Colonic mucosa (tissue), 4 donors: ENCODE measurements around the gene DPYSL3. TPM values are rescaled to one million over a fixed set of nuclear protein-coding genes. Genes with fewer than 3 reads are reported as not detected.

Experiments used
- DNase-seq: peaks from one replicate; pipeline ENCODE4 v3.0.0-alpha.2; 2020
- H3K27ac ChIP-seq: fragments of 200-600 bp; one replicate; pipeline ENCODE4 v1.8.0; 2021
- H3K27me3 ChIP-seq: fragments of 200-600 bp; one replicate; pipeline ENCODE4 v1.8.0; 2021
- H3K36me3 ChIP-seq: fragments of 200-600 bp; one replicate; pipeline ENCODE4 v1.8.0; 2021
- H3K4me1 ChIP-seq: fragments of 200-600 bp; one replicate; pipeline ENCODE4 v1.8.0; 2021; ENCODE audit warnings: mild to moderate bottlenecking
- H3K4me3 ChIP-seq: fragments of 200-600 bp; one replicate; pipeline ENCODE4 v1.8.0; 2021
- H3K9ac ChIP-seq, 2 donors: one replicate each; pipeline ENCODE4 v1.7.0; 2013; ENCODE audit warnings: control low read depth in 2 of 2, low read depth in 2 of 2, low read length in 2 of 2
- H3K9me3 ChIP-seq: fragments of 200-600 bp; one replicate; pipeline ENCODE4 v1.8.0; 2021
- CTCF ChIP-seq: fragments of 200-600 bp; IDR thresholded peaks from one replicate; pipeline ENCODE4 v1.8.0; 2022; ENCODE audit warnings: antibody characterized with exemption, mild to moderate bottlenecking
- intact Hi-C: fragments of 100-400 bp; cut with DNase I; formaldehyde crosslinking; loops from one replicate; pipeline ENCODE4 v1.14.1; 2022
- total RNA-seq, 2 donors: library from RNA; stranded (reverse); fragmentation: NEBNext Ultra II Directional in 1 of 2; extraction: Animal tissue kit (Norgen Biotek cat#: 25700) in 1 of 2; gene quantifications; one replicate each; pipeline ENCODE4 v1.2.1, GENCODE V29; 2021
- donor health status: healthy.
- donor health status: DM: no; HTN: no; CAD: no.
- donor health status: DM: no; HTN: no; CAD: no.

Gene DPYSL3
- total RNA-seq, 2 donors from 2014 or later = 8.8 to 32.2 TPM

- Histone ChIP-seq H3K36me3 (no peaks in the 10 kb centered on the region), H3K4me3 (no peak overlapping the region), H3K9ac (no peak overlapping the region), H3K27me3 (no peaks in the 10 kb centered on the region), H3K9me3 (no peaks in the 10 kb centered on the region), H3K4me1 (no peaks in the 10 kb centered on the region), H3K27ac (no peak overlapping the region)
- no peak for DNase-seq
- intact Hi-C loops = no loop called here
- no peak for TF ChIP-seq CTCF
These were observed 109.6 kb downstream of the DPYSL3 start for GRCh38 chr5:147400126-147400809.

DNA sequence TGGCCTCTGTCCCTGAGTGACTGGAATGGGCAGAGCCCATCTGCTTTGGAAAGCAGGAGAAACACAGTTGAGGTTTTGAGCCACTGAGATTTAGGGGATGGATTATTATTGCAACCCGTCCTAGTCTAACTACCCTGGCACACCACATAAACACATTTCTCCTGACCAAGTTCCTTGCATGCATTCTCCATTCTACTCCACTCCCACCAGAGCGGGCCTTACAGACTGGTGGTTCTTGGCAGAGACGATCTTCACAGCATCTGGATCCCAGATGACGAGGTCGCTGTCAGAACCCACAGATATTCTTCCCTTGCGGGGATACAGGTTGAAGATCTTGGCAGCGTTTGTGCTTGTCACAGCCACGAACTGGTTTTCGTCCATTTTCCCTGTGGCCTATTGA, 111.0 kb downstream of the DPYSL3 start:
- no peak overlapping the region for H3K4me3 ChIP-seq
- H3K27ac ChIP-seq = no peak overlapping the region

GRCh38 chr5:147397616-147398015, 112.3 kb downstream of the DPYSL3 start:
- Histone ChIP-seq H3K9ac (no peak overlapping the region), H3K27me3 (no peaks in the 10 kb centered on the region), H3K4me3 (no peak overlapping the region), H3K36me3 (no peaks in the 10 kb centered on the region), H3K4me1 (no peaks in the 10 kb centered on the region), H3K9me3 (no peaks in the 10 kb centered on the region), H3K27ac (no peak overlapping the region)
- intact Hi-C loops = no loop called here
- DNase-seq = no peak
- no peak for TF ChIP-seq CTCF

More for the DNA sequence above, 111.0 kb downstream of the DPYSL3 start:
- Histone ChIP-seq H3K4me1 (no peaks in the 10 kb centered on the region), H3K9me3 (no peaks in the 10 kb centered on the region), H3K9ac (no peak overlapping the region), H3K27me3 (no peaks in the 10 kb centered on the region), H3K36me3 (no peaks in the 10 kb centered on the region)
- intact Hi-C loops = no loop called here
- TF ChIP-seq CTCF = no peak
- no peak for DNase-seq

DNA sequence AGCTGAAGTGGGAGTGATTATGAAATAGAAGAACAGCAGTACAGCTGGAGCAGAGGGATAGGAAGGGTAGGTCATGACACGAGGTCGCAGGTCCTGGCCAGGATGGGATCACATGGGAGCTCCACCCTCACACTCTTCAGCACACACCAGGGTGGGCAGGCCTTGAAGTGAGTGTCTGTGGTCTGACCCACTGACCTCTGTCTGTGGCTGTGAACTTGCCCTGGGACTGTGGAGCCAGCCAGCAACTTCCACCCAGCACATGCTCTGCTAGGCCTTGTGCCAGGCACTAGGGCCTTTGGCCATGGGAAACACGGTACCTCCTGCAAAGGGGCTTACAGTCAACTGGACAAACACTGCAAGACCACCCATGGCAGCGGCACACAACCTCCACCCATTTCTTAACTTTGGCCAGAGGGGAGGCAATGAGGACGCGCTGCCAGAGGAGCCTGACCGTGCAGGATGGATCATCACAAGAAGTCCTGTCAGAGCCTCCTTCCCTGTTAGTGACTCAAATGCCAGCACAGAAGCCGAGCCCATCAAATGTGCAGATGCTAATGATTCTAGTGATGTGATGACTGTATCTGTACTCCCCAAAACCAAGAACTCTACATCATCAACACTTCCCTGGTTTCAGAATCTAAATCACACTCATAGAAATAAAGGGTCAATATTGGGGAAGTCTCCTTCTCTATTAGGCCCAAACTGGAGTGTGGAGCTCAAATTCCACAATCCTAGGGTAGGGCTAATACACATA, 113.6 kb downstream of the DPYSL3 start:
- no peak for TF ChIP-seq CTCF
- Histone ChIP-seq H3K27ac (no peak overlapping the region), H3K9me3 (no peaks in the 10 kb centered on the region), H3K4me3 (no peak overlapping the region), H3K4me1 (no peaks in the 10 kb centered on the region), H3K27me3 (no peaks in the 10 kb centered on the region), H3K36me3 (no peaks in the 10 kb centered on the region), H3K9ac (no peak overlapping the region)
- intact Hi-C loops = no loop called here
- no peak for DNase-seq

DNA sequence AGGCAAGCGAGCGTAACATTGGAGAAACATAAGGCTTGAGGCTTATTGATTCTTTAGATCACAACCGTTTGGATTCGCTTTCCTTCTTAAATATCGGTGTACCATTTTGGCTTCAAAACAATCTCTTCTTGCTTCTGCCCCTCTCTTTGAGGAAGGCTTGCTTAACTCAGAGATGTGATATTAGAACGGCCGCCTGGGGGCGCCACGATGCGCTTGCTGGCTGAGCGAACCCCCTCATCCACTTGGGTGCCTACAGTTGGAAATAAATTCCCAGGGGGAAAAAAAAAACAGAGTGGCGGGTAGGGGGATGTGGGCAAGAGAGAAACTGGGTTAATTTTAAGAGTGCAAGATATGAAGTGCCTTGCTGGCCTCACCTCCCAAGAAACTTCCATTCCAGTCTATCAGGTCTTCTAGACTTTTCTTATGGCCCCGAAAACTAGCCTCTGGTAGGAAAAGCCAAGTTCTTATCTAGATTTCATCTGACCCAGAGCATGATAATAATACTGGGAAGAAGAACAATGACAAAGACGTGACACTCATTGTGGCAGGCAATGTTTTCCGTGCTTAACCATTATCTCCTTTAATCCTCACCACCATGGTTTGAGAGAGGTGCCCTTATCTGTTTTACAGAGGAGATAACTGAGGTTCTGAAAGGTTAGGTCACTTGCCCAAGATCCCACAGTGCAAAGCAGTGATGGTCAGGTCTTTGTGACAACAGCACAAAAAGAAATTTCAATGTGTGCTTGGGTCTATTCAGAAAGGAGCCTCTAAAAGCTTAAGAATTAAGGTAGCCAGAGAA, 115.8 kb downstream of the DPYSL3 start:
- Histone ChIP-seq H3K36me3 (no peaks in the 10 kb centered on the region), H3K9me3 (no peaks in the 10 kb centered on the region), H3K4me3 (no peak overlapping the region), H3K27ac (no peak overlapping the region), H3K9ac (no peak overlapping the region), H3K27me3 (no peaks in the 10 kb centered on the region), H3K4me1 (no peaks in the 10 kb centered on the region)
- DNase-seq = no peak
- intact Hi-C loops = loop anchor here (5.0 kb wide), 1 partner anchor 183 kb away; no protein-coding TSS in a partner anchor
- TF ChIP-seq CTCF = no peak
